HCT116 (cell line): ENCODE results near the gene STK32C. TPM values are rescaled to one million over a fixed set of nuclear protein-coding genes. Genes with fewer than 3 reads are reported as not detected.
A peak's percentile ranks its signal among the peaks of the same experiment; 100 is the strongest.

Source experiments
- ATAC-seq: fragments of 200-7000 bp; cut with Tn5 transposase; 2 replicates; pipeline ENCODE4 v1.9.1; 2020; ENCODE audit warnings: mild to moderate bottlenecking, moderate library complexity
- BruUV-seq: library from RNA; stranded (reverse); fragments of 400-500 nt; replicated peaks from 2 replicates; lab custom pipeline; 2021; lab: Mats Ljungman, UMichigan
- CTCF ChIA-PET: fragments of 300-600 bp; sonication (Branson Sonifier 250); formaldehyde crosslinking; loops from one replicate; lab custom pipeline; 2021; ENCODE audit warnings: antibody characterized with exemption; lab: Charles Lee
- POLR2A ChIA-PET: fragments of 300-600, 350-600 bp; sonication (Branson Sonifier 250); formaldehyde crosslinking; loops from one replicate; lab custom pipeline; 2021; ENCODE audit warnings: antibody characterized with exemption; lab: Charles Lee
- RAD21 ChIA-PET, 2 experiments: fragments of 300-600 bp; sonication (Branson Sonifier 250); formaldehyde crosslinking; loops; one replicate each; lab custom pipeline; 2023; ENCODE audit warnings: low total read pairs in 2 of 2; ENCODE audit not compliant: uncharacterized antibody in 2 of 2, unreplicated experiment in 2 of 2, low non-redundant PET in 1 of 2; lab: Charles Lee
- DNase-seq: peaks from one replicate; pipeline ENCODE4 v3.0.0-alpha.2; 2010; ENCODE audit warnings: low read depth, low spot score
- H2AFZ ChIP-seq: fragments of 200-600 bp; shearing (Covaris generic), sonication (generic); 2 replicates; pipeline ENCODE4 v1.6.1; 2017; ENCODE audit warnings: low read depth, mixed run types, mixed read lengths, antibody characterized with exemption, low read length; ENCODE audit not compliant: poor library complexity, severe bottlenecking
- H3K27ac ChIP-seq: 2 replicates; pipeline ENCODE4 v1.5.1; 2012; ENCODE audit warnings: low read depth, low read length
- H3K27me3 ChIP-seq: fragments of 200-600 bp; sonication (generic); 2 replicates; pipeline ENCODE4 v1.6.1; 2016; ENCODE audit warnings: mixed run types, low read length, mixed read lengths; ENCODE audit not compliant: insufficient read depth
- H3K36me3 ChIP-seq, 2 experiments: fragments of 200-500 bp in 1 of 2; fragments of 200-600 bp in 1 of 2; sonication (Bioruptor generic) in 1 of 2; sonication (generic) in 1 of 2; 2 replicates each; pipeline versions ENCODE4 v1.5.1 to v1.6.1; 2014 to 2016; ENCODE audit warnings: low read length in 2 of 2, inconsistent platforms in 1 of 2, mixed read lengths in 1 of 2, mixed run types in 1 of 2; ENCODE audit not compliant: insufficient read depth in 2 of 2, control insufficient read depth in 1 of 2
- H3K4me1 ChIP-seq, 2 experiments: fragments of 200-600 bp in 1 of 2; sonication (generic) in 1 of 2; 2 replicates each; pipeline versions ENCODE4 v1.5.1 to v1.6.1; 2012 to 2017; ENCODE audit warnings: low read length in 2 of 2, inconsistent platforms in 1 of 2, mild to moderate bottlenecking in 1 of 2, mixed read lengths in 1 of 2, mixed run types in 1 of 2, moderate library complexity in 1 of 2; ENCODE audit not compliant: insufficient read depth in 2 of 2, control insufficient read depth in 1 of 2
- H3K4me2 ChIP-seq: fragments of 200-600 bp; sonication (generic); 2 replicates; pipeline ENCODE4 v1.6.1; 2017; ENCODE audit warnings: mixed run types, low read length, mixed read lengths
- H3K4me3 ChIP-seq, 2 experiments: fragments of 200-600 bp in 1 of 2; sonication (generic) in 1 of 2; replicated peaks in 1 of 2; 2 replicates each; pipeline ENCODE4 v1.5.1; 2011 to 2016; ENCODE audit warnings: low read length in 2 of 2, control low read depth in 1 of 2, low read depth in 1 of 2, mild to moderate bottlenecking in 1 of 2, mixed read lengths in 1 of 2, mixed run types in 1 of 2
- H3K79me2 ChIP-seq: fragments of 200-600 bp; sonication (generic); 2 replicates; pipeline ENCODE4 v1.6.1; 2017; ENCODE audit warnings: mild to moderate bottlenecking, mixed run types, low read length, moderate library complexity, mixed read lengths; ENCODE audit not compliant: insufficient read depth
- H3K9ac ChIP-seq: fragments of 200-600 bp; sonication (generic); 2 replicates; pipeline ENCODE4 v1.6.1; 2016; ENCODE audit warnings: low read length, mixed read lengths
- H3K9me2 ChIP-seq: fragments of 200-600 bp; sonication (generic), shearing (Covaris generic); 2 replicates; pipeline ENCODE4 v1.6.1; 2017; ENCODE audit warnings: mixed run types, mild to moderate bottlenecking, moderate library complexity; ENCODE audit not compliant: insufficient read depth
- H3K9me3 ChIP-seq, 2 experiments: fragments of 200-500 bp in 1 of 2; fragments of 200-600 bp in 1 of 2; sonication (Bioruptor generic) in 1 of 2; sonication (generic) in 1 of 2; 2 replicates each; pipeline ENCODE4 v1.6.1; 2014 to 2017; ENCODE audit warnings: low read length in 2 of 2, mixed read lengths in 2 of 2, inconsistent platforms in 1 of 2, low read depth in 1 of 2, mild to moderate bottlenecking in 1 of 2, mixed run types in 1 of 2, moderate library complexity in 1 of 2; ENCODE audit not compliant: control insufficient read depth in 1 of 2, insufficient read depth in 1 of 2
- H4K20me1 ChIP-seq: fragments of 200-600 bp; sonication (generic), shearing (Covaris generic); 2 replicates; pipeline ENCODE4 v1.6.1; 2017; ENCODE audit warnings: mixed run types, mild to moderate bottlenecking, moderate library complexity; ENCODE audit not compliant: insufficient read depth
- CBX3 ChIP-seq: IDR thresholded peaks from 2 replicates; pipeline ENCODE4 v1.6.1; 2012; ENCODE audit warnings: low read depth
- CTCF ChIP-seq, 3 experiments: fragments of 200-600 bp in 1 of 3; sonication (generic) in 1 of 3; IDR thresholded peaks in 2 of 3; conservative IDR thresholded peaks in 1 of 3; 2 replicates each; pipeline ENCODE4 v1.5.1; 2012 to 2017; ENCODE audit warnings: low read depth in 2 of 3, low read length in 2 of 3, antibody characterized with exemption in 1 of 3, borderline replicate concordance in 1 of 3, control low read depth in 1 of 3, mild to moderate bottlenecking in 1 of 3, mixed read lengths in 1 of 3, mixed run types in 1 of 3, moderate library complexity in 1 of 3; ENCODE audit not compliant: insufficient read depth in 1 of 3
- EZH2phosphoT487 ChIP-seq: fragments of 200-600 bp; IDR thresholded peaks from 2 replicates; pipeline ENCODE4 v1.6.1; 2018; ENCODE audit warnings: antibody characterized with exemption, borderline replicate concordance
- FOSL1 ChIP-seq: IDR thresholded peaks from 2 replicates; pipeline ENCODE4 v1.6.1; 2012; ENCODE audit warnings: low read depth
- JUND ChIP-seq: IDR thresholded peaks from 2 replicates; pipeline ENCODE4 v1.6.1; 2012
- MAX ChIP-seq: IDR thresholded peaks from 2 replicates; pipeline ENCODE4 v1.6.1; 2012
- RAD21 ChIP-seq: IDR thresholded peaks from 2 replicates; pipeline ENCODE4 v1.6.1; 2012; ENCODE audit warnings: low read depth, mild to moderate bottlenecking
- SRF ChIP-seq: IDR thresholded peaks from 2 replicates; pipeline ENCODE4 v1.6.1; 2012; ENCODE audit warnings: low read depth
- TCF7L2 ChIP-seq: IDR thresholded peaks from 2 replicates; pipeline ENCODE4 v1.7.0; 2011; ENCODE audit warnings: borderline replicate concordance, inconsistent platforms; ENCODE audit not compliant: insufficient read depth, insufficient read length; ENCODE audit errors: extremely low read depth
- YY1 ChIP-seq: IDR thresholded peaks from 2 replicates; pipeline ENCODE4 v1.6.1; 2011; ENCODE audit warnings: low read length, low read depth, moderate library complexity, mild to moderate bottlenecking; ENCODE audit not compliant: insufficient replicate concordance; ENCODE audit errors: extremely low read depth
- ZFX ChIP-seq: fragments of 450-650 bp; IDR thresholded peaks from 2 replicates; pipeline ENCODE4 v1.6.1; 2017
- ZNF274 ChIP-seq: fragments of 200-500 bp; sonication (Bioruptor generic); IDR thresholded peaks from 2 replicates; pipeline ENCODE4 v1.6.1; 2014; ENCODE audit warnings: mild to moderate bottlenecking, low read depth, low read length, inconsistent platforms
- intact Hi-C: fragments of 100-400 bp; cut with micrococcal nuclease; formaldehyde crosslinking; loops from 2 replicates; pipeline ENCODE4 v1.10.0; 2022
- total RNA-seq: library from RNA; stranded (reverse); gene quantifications from one replicate; pipeline ENCODE4 v1.2.1, GENCODE V29; 2021; ENCODE audit not compliant: unreplicated experiment

Gene STK32C
- total RNA-seq, 1 experiment from 2014 or later, result 29.7 TPM

- TF ChIP-seq EZH2phosphoT487, result no peak
- TF ChIP-seq, all 23 proteins: peak for 0
- no peaks in the 10 kb centered on the region for H3K36me3 ChIP-seq
- ATAC-seq, result no peak
- no peaks in the 10 kb centered on the region for H3K9me3 ChIP-seq
- ChIA-PET CTCF (no interaction called here), RAD21 (no interaction called here), POLR2A (no interaction called here)
- peak overlapping the region in 1 of 2 experiments; percentile 61; a peak in 2 of 4 replicates for H3K4me3 ChIP-seq
- H2AFZ ChIP-seq, result no peak overlapping the region
- H3K9ac ChIP-seq, result no peak overlapping the region
- intact Hi-C loops, result no loop called here
- DNase-seq, result no peak
- no peaks in the 10 kb centered on the region for H4K20me1 ChIP-seq
- peak overlapping the region; percentile 71 for H3K4me2 ChIP-seq
- BruUV-seq, result TSS peak; percentile 40
- H3K27me3 ChIP-seq, result no peaks in the 10 kb centered on the region
- H3K79me2 ChIP-seq, result peaks cover 13% of the 10 kb centered on the region; the same call in 1 of the 2 replicates
- peaks cover 6 to 18% of the 10 kb centered on the region in 2 experiments; a peak in 2 of 4 replicates for H3K4me1 ChIP-seq
- H3K9me2 ChIP-seq, result no peaks in the 10 kb centered on the region
- no peak overlapping the region for H3K27ac ChIP-seq
Observed at GRCh38 chr10:132306343-132306685, 1.4 kb downstream of the STK32C start.

- no peak overlapping the region for H3K4me3 ChIP-seq
- H2AFZ ChIP-seq, result no peak overlapping the region
- H4K20me1 ChIP-seq, result no peaks in the 10 kb centered on the region
- DNase-seq (no peak), ATAC-seq (no peak)
- no peak overlapping the region for H3K9ac ChIP-seq
- H3K36me3 ChIP-seq, result no peaks in the 10 kb centered on the region
- H3K9me3 ChIP-seq, result no peaks in the 10 kb centered on the region
- BruUV-seq, result no TSS peak
- H3K4me1 ChIP-seq, result peaks cover 3 to 13% of the 10 kb centered on the region in 2 experiments; a peak in 2 of 4 replicates
- H3K4me2 ChIP-seq, result 0 out of 2 replicates have a peak overlapping the region, but pooled peaks have one; percentile 71
- ChIA-PET CTCF (no interaction called here), POLR2A (no interaction called here), RAD21 (no interaction called here)
- TF ChIP-seq YY1 (no peak), CBX3 (no peak), JUND (no peak), MAX (no peak), EZH2phosphoT487 (no peak), CTCF (IDR thresholded peaks at IDR 0.05 in 2 of 3, conservative IDR thresholded peaks at IDR 0.05 in 1 of 3; ENCODE audit: borderline replicate concordance in 1 of 3, insufficient read depth in 1 of 3, low read depth in 2 of 3, low read length in 2 of 3) (no peak), ZFX (no peak), TCF7L2 (no peak), FOSL1 (no peak), RAD21 (no peak), ZNF274 (no peak), SRF (no peak)
- no peaks in the 10 kb centered on the region for H3K9me2 ChIP-seq
- H3K79me2 ChIP-seq, result peaks cover 13% of the 10 kb centered on the region; the same call in 1 of the 2 replicates
- H3K27ac ChIP-seq, result no peak overlapping the region
- H3K27me3 ChIP-seq, result no peaks in the 10 kb centered on the region
- intact Hi-C loops, result no loop called here
Observed at GRCh38 chr10:132305654-132306342, 2.0 kb downstream of the STK32C start.
